ENCODE data around the gene PLVAP. TPM values are rescaled to one million over a fixed set of nuclear protein-coding genes. Genes with fewer than 3 reads are reported as not detected.

Gene PLVAP
- total and polyA plus RNA-seq, 2 donors (not counting 3 experiments of a cell fraction or from before 2014, with no cell fraction given): 5.7 to 16.9 TPM

DNA sequence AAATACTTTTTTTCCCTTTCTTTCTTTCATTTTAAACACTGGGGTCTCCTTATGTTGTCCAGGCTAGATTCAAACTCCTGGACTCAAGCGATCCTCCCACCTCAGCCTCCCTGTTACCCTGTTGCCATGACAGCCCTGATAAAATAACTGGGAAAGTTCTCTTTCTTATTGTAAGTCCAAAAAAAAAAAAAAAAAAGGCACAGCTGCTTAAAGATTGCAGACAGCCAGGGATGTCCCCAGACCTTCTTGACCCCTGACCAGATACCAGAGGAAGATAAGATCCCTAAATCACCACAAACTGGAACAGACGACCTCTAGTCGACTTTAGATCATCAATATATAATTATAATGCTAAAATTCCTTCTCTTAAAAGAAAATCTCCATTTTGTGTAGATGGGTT, 41.6 kb upstream of the PLVAP start:
- Histone ChIP-seq H3K4me2 (ENCODE audit: insufficient read depth, low read length) (peak overlapping the region; percentile 75), H3K36me3 (ENCODE audit: control insufficient read depth in 2 of 2, extremely low read depth in 1 of 2, insufficient read depth in 2 of 2, low read length in 2 of 2) (no peaks in the 10 kb centered on the region), H3K4me1 (ENCODE audit: control insufficient read depth, extremely low read depth, insufficient read depth, low read length) (peaks cover 15% of the 10 kb centered on the region), H4K20me1 (replicated peaks; ENCODE audit: control insufficient read depth, extremely low read depth, insufficient read depth, low read length) (no peaks in the 10 kb centered on the region), H3K79me2 (ENCODE audit: control insufficient read depth, insufficient read depth, low read length) (no peaks in the 10 kb centered on the region), H3K9me1 (replicated peaks; ENCODE audit: control insufficient read depth, extremely low read depth, insufficient read depth, low read length) (no peaks in the 10 kb centered on the region), H3K9ac (replicated peaks; ENCODE audit: extremely low read depth, insufficient read depth, low read length) (peak overlapping the region; percentile 35), H3K9me3 (replicated peaks; ENCODE audit: control insufficient read depth, insufficient read depth, low read length) (no peaks in the 10 kb centered on the region), H3K27ac (ENCODE audit: insufficient read depth, low read depth, low read length) (peak overlapping the region; percentile 64), H3K4me3 (replicated peaks in 1 of 3; ENCODE audit: insufficient read depth in 1 of 3, low read depth in 1 of 3, low read length in 3 of 3) (peak overlapping the region in 1 of 3 experiments; percentile 63), H2AFZ (ENCODE audit: low read depth, low read length) (no peak overlapping the region), H3K27me3 (ENCODE audit: control insufficient read depth in 2 of 2, insufficient read depth in 2 of 2, low read length in 2 of 2) (no peaks in the 10 kb centered on the region)
- ChIA-PET POLR2A (interaction anchor here (1.3 kb wide), 1 partner anchor 13 kb away, joined by 4 read pairs; the partner anchor contains the start of gene BST2), CTCF (interaction anchor here (1.3 to 1.6 kb wide), 5 partner anchors 19 to 48 kb away, joined by 4 to 12 read pairs (median 5); partner anchors contain the start of gene CCDC194)
- DNase-seq (ENCODE audit: low read depth, low spot score) (no peak), FAIRE-seq (no peak)
- dilution Hi-C loops (cut with MboI; ENCODE audit: extremely low pct_ligation_motif_present, low sequenced_read_pairs) (no loop called here), intact Hi-C loops (cut with micrococcal nuclease) (loop anchor here (2.0 kb wide), 1 partner anchor 52 kb away; the partner anchor contains the start of gene SLC27A1)
- TF ChIP-seq POLR2A (IDR thresholded peaks at IDR 0.05; ENCODE audit: low read depth, low read length): no peak
- TF ChIP-seq MYC (IDR thresholded peaks at IDR 0.05; ENCODE audit: low read depth, low read length): no peak
- no peak for TF ChIP-seq FOS (IDR thresholded peaks at IDR 0.05; ENCODE audit: borderline replicate concordance, insufficient read depth, low read length)
- no peak for TF ChIP-seq EZH2 (IDR thresholded peaks at IDR 0.05; ENCODE audit: borderline replicate concordance, low read depth, low read length, severe bottlenecking)
- TF ChIP-seq, protein P1, sequence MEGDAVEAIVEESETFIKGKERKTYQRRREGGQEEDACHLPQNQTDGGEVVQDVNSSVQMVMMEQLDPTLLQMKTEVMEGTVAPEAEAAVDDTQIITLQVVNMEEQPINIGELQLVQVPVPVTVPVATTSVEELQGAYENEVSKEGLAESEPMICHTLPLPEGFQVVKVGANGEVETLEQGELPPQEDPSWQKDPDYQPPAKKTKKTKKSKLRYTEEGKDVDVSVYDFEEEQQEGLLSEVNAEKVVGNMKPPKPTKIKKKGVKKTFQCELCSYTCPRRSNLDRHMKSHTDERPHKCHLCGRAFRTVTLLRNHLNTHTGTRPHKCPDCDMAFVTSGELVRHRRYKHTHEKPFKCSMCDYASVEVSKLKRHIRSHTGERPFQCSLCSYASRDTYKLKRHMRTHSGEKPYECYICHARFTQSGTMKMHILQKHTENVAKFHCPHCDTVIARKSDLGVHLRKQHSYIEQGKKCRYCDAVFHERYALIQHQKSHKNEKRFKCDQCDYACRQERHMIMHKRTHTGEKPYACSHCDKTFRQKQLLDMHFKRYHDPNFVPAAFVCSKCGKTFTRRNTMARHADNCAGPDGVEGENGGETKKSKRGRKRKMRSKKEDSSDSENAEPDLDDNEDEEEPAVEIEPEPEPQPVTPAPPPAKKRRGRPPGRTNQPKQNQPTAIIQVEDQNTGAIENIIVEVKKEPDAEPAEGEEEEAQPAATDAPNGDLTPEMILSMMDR (IDR thresholded peaks at IDR 0.05; ENCODE audit: extremely low read depth in 1 of 2, insufficient read depth in 1 of 2, low read depth in 1 of 2, low read length in 2 of 2): no peak
- TF ChIP-seq GATA2 (IDR thresholded peaks at IDR 0.05; ENCODE audit: insufficient read depth, insufficient read length, low read depth, low read length): no peak
- TF ChIP-seq, protein P2, sequence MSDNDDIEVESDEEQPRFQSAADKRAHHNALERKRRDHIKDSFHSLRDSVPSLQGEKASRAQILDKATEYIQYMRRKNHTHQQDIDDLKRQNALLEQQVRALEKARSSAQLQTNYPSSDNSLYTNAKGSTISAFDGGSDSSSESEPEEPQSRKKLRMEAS (IDR thresholded peaks at IDR 0.05; ENCODE audit: insufficient read depth, insufficient read length): no peak
- TF ChIP-seq JUN (IDR thresholded peaks at IDR 0.05; ENCODE audit: borderline replicate concordance, insufficient read depth, insufficient read length, low read depth): no peak
- no peak for TF ChIP-seq POLR2AphosphoS5 (IDR thresholded peaks at IDR 0.05; ENCODE audit: insufficient read depth, low read depth, low read length)
- no TSS peak for BruUV-seq (replicated peaks)

Data from endothelial cell of umbilical vein (primary cell).